Breast epithelium (tissue), 4 donors: Measurements from ENCODE around the gene TRAM1L1. TPM values are rescaled to one million over a fixed set of nuclear protein-coding genes. Genes with fewer than 3 reads are reported as not detected.

Experiments
- DNase-seq, 2 donors: peaks; one replicate each; pipeline ENCODE4 v3.0.0-alpha.2; 2019; ENCODE audit warnings: low spot score in 2 of 2
- H3K27ac ChIP-seq, 2 donors: fragments of 200-600 bp; sonication (generic) in 1 of 2; one replicate each; pipeline ENCODE4 v1.5.1; 2016 to 2019; ENCODE audit warnings: mild to moderate bottlenecking in 1 of 2
- H3K27me3 ChIP-seq, 2 donors: fragments of 200-600 bp; sonication (generic) in 1 of 2; one replicate each; pipeline versions ENCODE4 v1.5.1 to v1.6.0; 2017 to 2019; ENCODE audit warnings: control low read depth in 1 of 2, mild to moderate bottlenecking in 1 of 2
- H3K36me3 ChIP-seq: fragments of 200-600 bp; one replicate; pipeline ENCODE4 v1.5.1; 2019
- H3K4me1 ChIP-seq, 2 donors: fragments of 200-600 bp; sonication (generic); one replicate each; pipeline ENCODE4 v1.5.1; 2016 to 2019; ENCODE audit warnings: control low read depth in 1 of 2
- H3K4me3 ChIP-seq, 3 donors: fragments of 200-600 bp; sonication (generic); 1 replicate in 2 of 3; 2 replicates in 1 of 3; pipeline ENCODE4 v1.5.1; 2016 to 2019; ENCODE audit warnings: mild to moderate bottlenecking in 3 of 3, moderate library complexity in 2 of 3
- H3K9me3 ChIP-seq, 2 donors: fragments of 200-600 bp; sonication (generic) in 1 of 2; one replicate each; pipeline ENCODE4 v1.5.1; 2016 to 2019; ENCODE audit warnings: control low read depth in 1 of 2
- CTCF ChIP-seq, 3 donors: fragments of 450-650 bp; IDR thresholded peaks; one replicate each; pipeline ENCODE4 v1.5.1; 2016 to 2017; ENCODE audit warnings: antibody characterized with exemption in 3 of 3, mild to moderate bottlenecking in 3 of 3, moderate library complexity in 3 of 3
- POLR2A ChIP-seq: fragments of 450-650 bp; IDR thresholded peaks from one replicate; pipeline ENCODE4 v1.6.1; 2016; ENCODE audit warnings: antibody characterized with exemption, mild to moderate bottlenecking, moderate library complexity
- POLR2AphosphoS5 ChIP-seq, 3 donors: sonication (generic); formaldehyde crosslinking; IDR thresholded peaks; one replicate each; pipeline ENCODE4 v1.6.1; 2017; ENCODE audit warnings: antibody characterized with exemption in 3 of 3
- intact Hi-C: fragments of 100-400 bp; cut with DNase I; formaldehyde crosslinking; loops from one replicate; pipeline ENCODE4 v1.15.1; 2023; ENCODE audit warnings: low total_unique reads
- total RNA-seq, 3 donors: library from RNA; depleted of rRNA; stranded (reverse); fragments of >200 nt; gene quantifications; one replicate each; pipeline ENCODE4 v1.1.0, GENCODE V29; 2016

The TRAM1L1 gene
- total RNA-seq, 3 donors from 2014 or later = 1.4 to 3.1 (median 2.6) TPM

GRCh38 chr4:117077760-117078159, 7.6 kb downstream of the TRAM1L1 start:
- Histone ChIP-seq H3K4me1 (no peaks in the 10 kb centered on the region), H3K27me3 (no peaks in the 10 kb centered on the region), H3K9me3 (no peaks in the 10 kb centered on the region), H3K36me3 (no peaks in the 10 kb centered on the region), H3K27ac (no peak overlapping the region), H3K4me3 (no peak overlapping the region)
- intact Hi-C loops = no loop called here
- TF ChIP-seq POLR2A (no peak), CTCF (IDR thresholded peaks at IDR 0.05) (no peak), POLR2AphosphoS5 (IDR thresholded peaks at IDR 0.05) (no peak)
- no peak for DNase-seq

GRCh38 chr4:117068120-117068519, 17.3 kb downstream of the TRAM1L1 start:
- intact Hi-C loops = no loop called here
- TF ChIP-seq POLR2AphosphoS5 (IDR thresholded peaks at IDR 0.05) (no peak), POLR2A (no peak), CTCF (IDR thresholded peaks at IDR 0.05) (no peak)
- Histone ChIP-seq H3K9me3 (no peaks in the 10 kb centered on the region), H3K4me1 (no peaks in the 10 kb centered on the region), H3K36me3 (no peaks in the 10 kb centered on the region), H3K27me3 (no peaks in the 10 kb centered on the region), H3K4me3 (no peak overlapping the region), H3K27ac (no peak overlapping the region)
- DNase-seq = no peak

- Histone ChIP-seq H3K27ac (no peak overlapping the region), H3K36me3 (no peaks in the 10 kb centered on the region), H3K4me3 (no peak overlapping the region), H3K27me3 (no peaks in the 10 kb centered on the region), H3K4me1 (no peaks in the 10 kb centered on the region), H3K9me3 (no peaks in the 10 kb centered on the region)
- intact Hi-C loops = no loop called here
- DNase-seq = no peak
- TF ChIP-seq CTCF (IDR thresholded peaks at IDR 0.05) (no peak), POLR2AphosphoS5 (IDR thresholded peaks at IDR 0.05) (no peak), POLR2A (no peak)
Observed at GRCh38 chr4:117063961-117064696, 21.2 kb downstream of the TRAM1L1 start.

GRCh38 chr4:117042962-117043361, 42.4 kb downstream of the TRAM1L1 start:
- intact Hi-C loops = no loop called here
- no peaks in the 10 kb centered on the region for H3K27me3 ChIP-seq
- TF ChIP-seq POLR2A (no peak), CTCF (IDR thresholded peaks at IDR 0.05) (no peak), POLR2AphosphoS5 (IDR thresholded peaks at IDR 0.05) (no peak)
- H3K4me3 ChIP-seq = no peak overlapping the region
- H3K27ac ChIP-seq = no peak overlapping the region
- H3K4me1 ChIP-seq = no peaks in the 10 kb centered on the region
- no peak for DNase-seq
- peaks cover 0 to 14% of the 10 kb centered on the region in 2 donors for H3K9me3 ChIP-seq
- no peaks in the 10 kb centered on the region for H3K36me3 ChIP-seq
